Measurements from ENCODE around the gene DOC2A. TPM values are rescaled to one million over a fixed set of nuclear protein-coding genes. Genes with fewer than 3 reads are reported as not detected.

Gene DOC2A
- total RNA-seq = 5.3 to 6.4 TPM (median 5.7 TPM) in 3 replicates

DNA sequence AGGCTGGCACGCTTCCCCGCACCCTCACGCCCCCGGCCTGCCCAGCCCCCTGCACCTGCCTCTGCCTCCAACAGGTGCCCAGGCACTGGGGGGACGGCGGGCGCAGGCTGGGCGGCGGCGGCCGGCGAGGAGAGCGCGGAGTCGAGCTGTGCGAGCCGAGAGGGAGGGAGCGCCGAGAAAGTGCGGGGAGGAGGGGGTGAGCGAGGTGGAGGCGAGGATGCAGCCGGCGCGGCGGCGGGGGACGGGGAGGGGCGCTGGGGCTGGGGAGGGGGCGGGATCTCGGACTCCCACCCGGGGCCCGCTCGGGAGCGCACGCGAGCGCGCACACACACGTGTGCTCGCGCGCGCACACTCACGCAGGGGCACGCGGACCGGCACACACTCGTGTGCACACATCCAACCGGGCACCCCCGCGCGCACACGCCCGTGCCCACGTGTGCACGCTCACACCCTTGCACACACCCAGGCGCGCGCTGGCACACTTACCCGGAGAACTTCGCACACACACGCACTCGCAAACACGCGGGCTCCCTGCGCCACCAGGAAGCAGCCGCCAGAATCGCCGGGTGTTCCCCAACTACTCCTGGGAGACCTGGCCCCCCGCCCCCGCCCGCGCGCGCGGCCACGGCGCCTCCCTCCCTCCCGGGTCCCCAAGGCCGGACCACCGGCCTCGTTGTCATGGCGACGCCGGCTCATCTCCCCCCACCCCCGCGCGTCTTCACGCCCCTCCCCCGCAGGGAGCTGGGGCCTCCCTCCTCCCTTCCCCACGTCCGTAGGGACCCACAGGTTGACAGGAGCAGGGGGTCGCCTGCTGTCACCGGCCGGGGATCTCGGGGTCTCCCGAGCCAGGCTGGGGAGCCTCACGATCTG lies at the start of gene DOC2A:
TSS of gene DOC2A (minus strand) at position 184 of the 870 bp plus-strand sequence. CDS start 805 bp downstream, outside the sequence.
- peak in 1 of 2 experiments; percentile 65 for DNase-seq (ENCODE audit: low spot score in 2 of 2, unreplicated experiment in 2 of 2)
- H3K36me3 Mint-ChIP-seq = no peaks in the 10 kb centered on the region
- H3K9me3 Mint-ChIP-seq = no peaks in the 10 kb centered on the region
- no peak within 1 kb of the TSS for H3K27ac Mint-ChIP-seq
- H3K27me3 Mint-ChIP-seq (ENCODE audit: low read depth) = peaks cover 46% of the 10 kb centered on the region
- H3K4me3 Mint-ChIP-seq = peak within 1 kb of the TSS; percentile 70
- TF ChIP-seq, protein P1, sequence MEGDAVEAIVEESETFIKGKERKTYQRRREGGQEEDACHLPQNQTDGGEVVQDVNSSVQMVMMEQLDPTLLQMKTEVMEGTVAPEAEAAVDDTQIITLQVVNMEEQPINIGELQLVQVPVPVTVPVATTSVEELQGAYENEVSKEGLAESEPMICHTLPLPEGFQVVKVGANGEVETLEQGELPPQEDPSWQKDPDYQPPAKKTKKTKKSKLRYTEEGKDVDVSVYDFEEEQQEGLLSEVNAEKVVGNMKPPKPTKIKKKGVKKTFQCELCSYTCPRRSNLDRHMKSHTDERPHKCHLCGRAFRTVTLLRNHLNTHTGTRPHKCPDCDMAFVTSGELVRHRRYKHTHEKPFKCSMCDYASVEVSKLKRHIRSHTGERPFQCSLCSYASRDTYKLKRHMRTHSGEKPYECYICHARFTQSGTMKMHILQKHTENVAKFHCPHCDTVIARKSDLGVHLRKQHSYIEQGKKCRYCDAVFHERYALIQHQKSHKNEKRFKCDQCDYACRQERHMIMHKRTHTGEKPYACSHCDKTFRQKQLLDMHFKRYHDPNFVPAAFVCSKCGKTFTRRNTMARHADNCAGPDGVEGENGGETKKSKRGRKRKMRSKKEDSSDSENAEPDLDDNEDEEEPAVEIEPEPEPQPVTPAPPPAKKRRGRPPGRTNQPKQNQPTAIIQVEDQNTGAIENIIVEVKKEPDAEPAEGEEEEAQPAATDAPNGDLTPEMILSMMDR (IDR thresholded peaks at IDR 0.05; ENCODE audit: unreplicated experiment) = no peak
- peaks cover 10% of the 10 kb centered on the region for H3K4me1 Mint-ChIP-seq

- TF ChIP-seq, protein P1 (IDR thresholded peaks at IDR 0.05; ENCODE audit: unreplicated experiment) = no peak
- Mint-ChIP-seq H3K27ac (peak overlapping the region; percentile 90), H3K4me1 (peaks cover 24% of the 10 kb centered on the region), H3K4me3 (no peak overlapping the region), H3K36me3 (peaks cover 3% of the 10 kb centered on the region), H3K27me3 (ENCODE audit: low read depth) (no peaks in the 10 kb centered on the region), H3K9me3 (no peaks in the 10 kb centered on the region)
- DNase-seq (ENCODE audit: low spot score in 2 of 2, unreplicated experiment in 2 of 2) = no peak
These were observed 49.5 kb upstream of the DOC2A start for GRCh38 chr16:30060346-30060745.

DNA sequence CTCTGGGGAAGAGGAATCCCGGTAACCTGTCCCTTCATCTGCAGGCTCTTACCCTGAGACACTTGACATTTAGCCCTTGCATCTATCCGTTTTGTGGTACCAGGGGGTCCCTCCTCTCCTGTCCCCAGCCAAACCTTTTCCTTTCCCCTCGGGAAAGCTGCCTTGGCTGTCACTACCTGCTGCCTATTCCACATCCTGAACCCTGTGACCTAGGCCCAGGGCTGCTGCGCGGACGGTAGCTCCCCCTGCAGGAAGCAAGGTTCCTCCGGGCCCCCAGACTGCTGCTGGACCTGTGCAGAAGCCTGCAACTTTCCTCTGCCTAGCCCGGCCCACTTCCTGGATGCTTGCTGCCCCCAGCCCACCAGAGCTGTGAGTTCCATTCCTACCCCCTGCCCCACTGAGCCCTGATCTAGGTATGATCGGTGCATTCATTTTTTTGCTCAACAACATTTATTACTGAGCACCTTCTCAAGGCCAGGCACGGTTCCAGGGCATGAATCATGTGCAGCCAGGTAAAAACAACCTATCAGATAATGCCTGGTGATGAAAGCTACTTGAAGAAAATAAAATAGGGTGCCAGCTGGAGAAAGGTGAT lies 44.2 kb upstream of the DOC2A start:
- Mint-ChIP-seq H3K9me3 (no peaks in the 10 kb centered on the region), H3K4me3 (peak overlapping the region; percentile 85), H3K4me1 (peaks cover 18% of the 10 kb centered on the region), H3K27ac (no peak overlapping the region), H3K36me3 (peaks cover 3% of the 10 kb centered on the region), H3K27me3 (ENCODE audit: low read depth) (no peaks in the 10 kb centered on the region)
- DNase-seq (ENCODE audit: low spot score in 2 of 2, unreplicated experiment in 2 of 2) = no peak
- TF ChIP-seq, protein P1 (IDR thresholded peaks at IDR 0.05; ENCODE audit: unreplicated experiment) = peak; percentile 17

DNA sequence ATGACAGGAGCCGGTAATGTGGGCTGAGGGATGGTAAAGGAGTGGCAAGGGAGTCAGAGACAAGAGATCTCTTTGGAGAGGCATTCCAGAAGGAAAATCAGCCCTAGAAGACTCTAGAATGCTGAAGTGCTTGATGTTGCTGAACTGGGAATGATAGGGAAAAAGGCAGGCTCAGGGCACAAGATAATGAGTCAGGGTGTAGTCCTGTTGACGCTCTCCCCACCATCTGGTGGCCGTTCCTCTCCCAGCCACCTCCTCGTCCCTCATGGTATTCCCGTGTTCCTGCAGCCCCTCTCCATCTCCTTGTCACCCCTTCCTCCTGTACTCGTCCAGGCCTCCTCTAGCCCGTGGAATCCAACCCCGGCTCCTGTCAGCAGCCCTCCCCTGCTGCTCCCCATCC lies 43.6 kb upstream of the DOC2A start:
- Mint-ChIP-seq H3K27me3 (ENCODE audit: low read depth) (no peaks in the 10 kb centered on the region), H3K36me3 (peaks cover 3% of the 10 kb centered on the region), H3K27ac (peak overlapping the region; percentile 66), H3K4me3 (peak overlapping the region; percentile 85), H3K4me1 (peaks cover 17% of the 10 kb centered on the region), H3K9me3 (no peaks in the 10 kb centered on the region)
- TF ChIP-seq, protein P1 (IDR thresholded peaks at IDR 0.05; ENCODE audit: unreplicated experiment) = no peak
- DNase-seq (ENCODE audit: low spot score in 2 of 2, unreplicated experiment in 2 of 2) = no peak

DNA sequence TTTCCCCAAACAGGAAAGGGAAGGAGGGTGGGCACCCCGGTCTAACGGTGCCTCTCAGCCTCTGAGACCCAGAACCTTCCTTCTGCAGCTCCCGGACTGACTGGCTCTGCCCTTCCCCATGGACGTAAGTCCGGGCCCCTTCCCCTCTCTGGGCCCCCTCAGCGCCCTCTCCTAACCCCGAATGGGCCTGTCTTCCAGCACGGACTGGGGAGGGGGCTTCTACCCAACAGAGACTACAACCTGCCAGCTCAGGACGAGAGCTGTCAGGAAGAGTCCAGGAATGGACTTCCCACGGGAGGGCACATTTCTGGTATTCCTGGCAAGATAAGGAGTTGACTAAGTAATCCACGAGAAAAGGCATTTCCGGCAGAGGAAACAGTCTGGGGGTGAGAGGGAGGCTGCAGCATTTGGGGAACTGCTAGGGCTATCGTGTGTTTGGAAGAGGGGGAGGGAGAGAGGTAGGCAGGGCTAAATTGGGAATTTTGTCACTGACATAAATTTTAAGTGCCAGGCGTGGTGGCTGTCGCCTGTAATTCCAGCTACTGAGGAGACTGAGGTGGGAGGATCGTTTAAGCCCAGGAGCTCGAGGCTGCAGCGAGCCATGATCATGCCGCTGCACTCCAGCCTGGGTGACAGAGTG lies 42.7 kb upstream of the DOC2A start:
- Mint-ChIP-seq H3K4me1 (peaks cover 17% of the 10 kb centered on the region), H3K36me3 (no peaks in the 10 kb centered on the region), H3K27me3 (ENCODE audit: low read depth) (no peaks in the 10 kb centered on the region), H3K4me3 (peak overlapping the region; percentile 85), H3K9me3 (no peaks in the 10 kb centered on the region), H3K27ac (peak overlapping the region; percentile 92)
- TF ChIP-seq, protein P1 (IDR thresholded peaks at IDR 0.05; ENCODE audit: unreplicated experiment) = no peak
- DNase-seq (ENCODE audit: low spot score in 2 of 2, unreplicated experiment in 2 of 2) = no peak

Measured in mesothelial cell of epicardium (in vitro differentiated cells).